A673 (cell line): ENCODE data around the gene DCX.

Experiments used
- CTCF ChIP-seq: fragments of 300-800, 200-600 bp; sonication (generic); conservative IDR thresholded peaks from 2 replicates; pipeline ENCODE4 v1.5.1; 2017; ENCODE audit warnings: low read depth, mild to moderate bottlenecking, antibody characterized with exemption, low read length, moderate library complexity, mixed read lengths
- EZH2 ChIP-seq: fragments of 200-600 bp; sonication (generic); IDR thresholded peaks from 2 replicates; pipeline ENCODE4 v1.6.1; 2017; ENCODE audit warnings: borderline replicate concordance, low read depth, mild to moderate bottlenecking, mixed read lengths, antibody characterized with exemption, low read length; ENCODE audit not compliant: poor library complexity, severe bottlenecking

- TF ChIP-seq CTCF = no peak
- TF ChIP-seq EZH2 = no peak
Observed at GRCh38 chrX:111308039-111308438, 104.0 kb downstream of the DCX start.
